ENCODE measurements around the gene ADAMTS17.

The ADAMTS17 gene

DNA sequence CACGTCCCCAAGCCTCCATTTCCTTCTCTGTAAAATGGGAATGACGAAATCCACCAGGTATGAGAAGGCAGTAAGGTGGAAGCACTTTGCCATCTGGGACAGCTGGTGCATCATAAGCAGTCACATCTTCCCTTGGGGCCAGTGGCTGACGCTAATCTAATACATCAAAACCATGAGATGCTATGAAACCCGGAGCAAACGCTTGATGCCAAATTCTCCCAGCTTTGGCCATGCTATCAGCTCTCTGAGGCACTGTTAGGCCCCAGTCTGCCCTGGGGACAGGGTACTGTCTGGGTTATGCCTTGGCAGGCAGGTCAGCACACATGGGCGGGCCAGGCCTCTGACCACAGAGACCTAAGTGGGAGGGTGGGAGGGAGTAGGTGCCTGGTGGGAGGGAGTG is 66.1 kb downstream of the ADAMTS17 start:
- no peak overlapping the region for H3K4me2 ChIP-seq (ENCODE audit: low read depth, low read length, poor library complexity, severe bottlenecking)
- TF ChIP-seq, protein P1, sequence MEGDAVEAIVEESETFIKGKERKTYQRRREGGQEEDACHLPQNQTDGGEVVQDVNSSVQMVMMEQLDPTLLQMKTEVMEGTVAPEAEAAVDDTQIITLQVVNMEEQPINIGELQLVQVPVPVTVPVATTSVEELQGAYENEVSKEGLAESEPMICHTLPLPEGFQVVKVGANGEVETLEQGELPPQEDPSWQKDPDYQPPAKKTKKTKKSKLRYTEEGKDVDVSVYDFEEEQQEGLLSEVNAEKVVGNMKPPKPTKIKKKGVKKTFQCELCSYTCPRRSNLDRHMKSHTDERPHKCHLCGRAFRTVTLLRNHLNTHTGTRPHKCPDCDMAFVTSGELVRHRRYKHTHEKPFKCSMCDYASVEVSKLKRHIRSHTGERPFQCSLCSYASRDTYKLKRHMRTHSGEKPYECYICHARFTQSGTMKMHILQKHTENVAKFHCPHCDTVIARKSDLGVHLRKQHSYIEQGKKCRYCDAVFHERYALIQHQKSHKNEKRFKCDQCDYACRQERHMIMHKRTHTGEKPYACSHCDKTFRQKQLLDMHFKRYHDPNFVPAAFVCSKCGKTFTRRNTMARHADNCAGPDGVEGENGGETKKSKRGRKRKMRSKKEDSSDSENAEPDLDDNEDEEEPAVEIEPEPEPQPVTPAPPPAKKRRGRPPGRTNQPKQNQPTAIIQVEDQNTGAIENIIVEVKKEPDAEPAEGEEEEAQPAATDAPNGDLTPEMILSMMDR (conservative IDR thresholded peaks at IDR 0.05; ENCODE audit: low read length): no peak
- TF ChIP-seq EZH2phosphoT487 (IDR thresholded peaks at IDR 0.05; ENCODE audit: borderline replicate concordance): no peak
- no peaks in the 10 kb centered on the region for H3K79me2 ChIP-seq (ENCODE audit: insufficient read depth, low read length)
- H3K4me3 ChIP-seq (ENCODE audit: low read length, poor library complexity, severe bottlenecking): no peak overlapping the region
- no peak overlapping the region for H3K9ac ChIP-seq (ENCODE audit: low read depth, low read length, poor library complexity, severe bottlenecking)
- H3K27me3 ChIP-seq (ENCODE audit: insufficient read depth, low read length, poor library complexity, severe bottlenecking): no peaks in the 10 kb centered on the region
- no peaks in the 10 kb centered on the region for H3K4me1 ChIP-seq (ENCODE audit: insufficient read depth, low read length, poor library complexity, severe bottlenecking)
- no peaks in the 10 kb centered on the region for H3F3A ChIP-seq (ENCODE audit: low read depth)
- no peak overlapping the region for H2AFZ ChIP-seq (ENCODE audit: low read length)
- H3K9me2 ChIP-seq (replicated peaks; ENCODE audit: low read depth, low read length): no peaks in the 10 kb centered on the region
- H4K20me1 ChIP-seq (ENCODE audit: insufficient read depth, low read length, poor library complexity, severe bottlenecking): no peaks in the 10 kb centered on the region
- peaks cover 5% of the 10 kb centered on the region; the same call in 1 of the 2 replicates for H3K9me3 ChIP-seq (ENCODE audit: insufficient read depth, low read depth, low read length)
- H3K36me3 ChIP-seq (ENCODE audit: insufficient read depth, low read length): no peaks in the 10 kb centered on the region

DNA sequence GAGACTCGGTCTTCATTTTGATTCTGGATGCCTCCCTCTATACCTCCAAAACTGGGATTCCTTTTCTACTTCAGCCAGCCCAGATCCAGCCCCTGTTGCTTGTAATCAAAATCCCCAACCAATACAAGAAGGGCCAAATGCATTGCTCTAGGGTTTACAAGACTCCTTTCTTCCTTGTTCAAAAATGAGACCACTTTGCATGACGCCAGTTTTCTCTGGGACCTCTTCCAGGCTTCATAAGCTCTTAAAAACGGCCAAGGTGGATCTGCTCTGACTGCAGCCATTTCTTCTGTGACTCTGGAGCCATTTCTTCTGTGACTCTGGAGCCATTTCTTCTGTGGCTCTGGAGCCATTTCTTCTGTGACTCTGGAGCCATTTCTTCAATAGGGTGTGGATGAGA is 71.9 kb downstream of the ADAMTS17 start:
- Histone ChIP-seq H4K20me1 (ENCODE audit: insufficient read depth, low read length, poor library complexity, severe bottlenecking) (no peaks in the 10 kb centered on the region), H3K79me2 (ENCODE audit: insufficient read depth, low read length) (no peaks in the 10 kb centered on the region)
- TF ChIP-seq, protein P1 (conservative IDR thresholded peaks at IDR 0.05; ENCODE audit: low read length): no peak
- TF ChIP-seq EZH2phosphoT487 (IDR thresholded peaks at IDR 0.05; ENCODE audit: borderline replicate concordance): no peak

DNA sequence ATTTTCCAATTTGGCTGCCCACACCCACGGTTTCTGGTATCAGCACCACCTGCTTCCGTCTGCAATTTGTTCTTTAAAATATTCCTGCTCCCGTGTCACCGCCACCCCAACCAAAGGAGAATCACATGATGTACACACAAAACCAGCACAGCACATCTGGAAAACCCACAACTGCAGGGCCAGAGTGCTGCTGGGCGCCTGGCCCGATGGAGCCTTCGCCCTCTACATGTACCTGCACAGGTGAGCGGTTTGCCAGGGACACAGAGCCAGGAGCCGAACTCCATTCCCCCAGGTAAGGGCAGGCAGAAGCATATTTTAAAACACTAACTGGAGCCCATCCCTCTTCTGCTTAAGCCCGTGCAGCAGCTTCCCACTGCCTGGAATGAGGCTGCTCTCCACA is 75.6 kb downstream of the ADAMTS17 start:
- Histone ChIP-seq H3F3A (ENCODE audit: low read depth) (no peaks in the 10 kb centered on the region), H3K4me3 (ENCODE audit: low read length, poor library complexity, severe bottlenecking) (no peak overlapping the region), H3K27me3 (ENCODE audit: insufficient read depth, low read length, poor library complexity, severe bottlenecking) (no peaks in the 10 kb centered on the region), H3K4me2 (ENCODE audit: low read depth, low read length, poor library complexity, severe bottlenecking) (no peak overlapping the region), H2AFZ (ENCODE audit: low read length) (no peak overlapping the region), H3K4me1 (ENCODE audit: insufficient read depth, low read length, poor library complexity, severe bottlenecking) (no peaks in the 10 kb centered on the region), H4K20me1 (ENCODE audit: insufficient read depth, low read length, poor library complexity, severe bottlenecking) (no peaks in the 10 kb centered on the region), H3K36me3 (ENCODE audit: insufficient read depth, low read length) (no peaks in the 10 kb centered on the region), H3K79me2 (ENCODE audit: insufficient read depth, low read length) (no peaks in the 10 kb centered on the region), H3K9me3 (ENCODE audit: insufficient read depth, low read depth, low read length) (no peaks in the 10 kb centered on the region; the same call in 1 of the 2 replicates), H3K9ac (ENCODE audit: low read depth, low read length, poor library complexity, severe bottlenecking) (no peak overlapping the region), H3K9me2 (replicated peaks; ENCODE audit: low read depth, low read length) (no peaks in the 10 kb centered on the region)
- TF ChIP-seq EZH2phosphoT487 (IDR thresholded peaks at IDR 0.05; ENCODE audit: borderline replicate concordance): no peak
- TF ChIP-seq, protein P1 (conservative IDR thresholded peaks at IDR 0.05; ENCODE audit: low read length): no peak

More for the DNA sequence above, 71.9 kb downstream of the ADAMTS17 start:
- no peaks in the 10 kb centered on the region for H3K27me3 ChIP-seq (ENCODE audit: insufficient read depth, low read length, poor library complexity, severe bottlenecking)
- H3K4me2 ChIP-seq (ENCODE audit: low read depth, low read length, poor library complexity, severe bottlenecking): no peak overlapping the region
- no peaks in the 10 kb centered on the region for H3F3A ChIP-seq (ENCODE audit: low read depth)
- no peaks in the 10 kb centered on the region for H3K4me1 ChIP-seq (ENCODE audit: insufficient read depth, low read length, poor library complexity, severe bottlenecking)
- no peaks in the 10 kb centered on the region for H3K36me3 ChIP-seq (ENCODE audit: insufficient read depth, low read length)
- H3K9me3 ChIP-seq (ENCODE audit: insufficient read depth, low read depth, low read length): peaks cover 5% of the 10 kb centered on the region; the same call in 1 of the 2 replicates
- H3K9me2 ChIP-seq (replicated peaks; ENCODE audit: low read depth, low read length): no peaks in the 10 kb centered on the region
- no peak overlapping the region for H3K4me3 ChIP-seq (ENCODE audit: low read length, poor library complexity, severe bottlenecking)
- H2AFZ ChIP-seq (ENCODE audit: low read length): no peak overlapping the region
- no peak overlapping the region for H3K9ac ChIP-seq (ENCODE audit: low read depth, low read length, poor library complexity, severe bottlenecking)
